Activated naive CD4-positive, alpha-beta T cell treated with anti-CD3 and anti-CD28 coated beads, Interleukin-2, amount 50 U/mL, for 16 hours (primary cell): ENCODE results near the gene CDH22.

Source experiments
- DNase-seq: peaks from one replicate; pipeline ENCODE4 v3.0.0-alpha.2; 2020

The CDH22 gene

DNA sequence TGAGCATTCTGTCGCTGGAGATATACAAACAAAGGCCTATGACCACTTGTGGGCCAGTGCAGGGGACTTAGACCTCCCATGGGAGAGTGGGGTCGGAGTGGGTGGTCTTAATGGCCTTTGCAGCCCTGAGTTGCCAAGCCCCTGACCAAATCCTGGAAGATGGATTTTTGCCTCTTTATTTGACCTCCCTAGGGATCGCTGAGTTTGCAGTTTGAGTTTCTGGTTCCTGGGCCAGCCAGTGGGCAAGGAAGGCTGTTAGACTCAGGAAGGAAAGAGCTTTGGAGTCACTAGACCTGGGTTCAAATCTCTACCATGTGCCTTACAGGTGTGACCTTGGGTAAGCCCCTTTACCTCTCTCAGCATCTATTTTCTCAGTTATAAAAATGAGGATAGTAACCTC is 96.0 kb downstream of the CDH22 start:
- no peak for DNase-seq

GRCh38 chr20:46211331-46211722 is 97.0 kb downstream of the CDH22 start:
- no peak for DNase-seq

- DNase-seq, result no peak
These were observed 97.5 kb downstream of the CDH22 start for GRCh38 chr20:46210672-46211330.

DNA sequence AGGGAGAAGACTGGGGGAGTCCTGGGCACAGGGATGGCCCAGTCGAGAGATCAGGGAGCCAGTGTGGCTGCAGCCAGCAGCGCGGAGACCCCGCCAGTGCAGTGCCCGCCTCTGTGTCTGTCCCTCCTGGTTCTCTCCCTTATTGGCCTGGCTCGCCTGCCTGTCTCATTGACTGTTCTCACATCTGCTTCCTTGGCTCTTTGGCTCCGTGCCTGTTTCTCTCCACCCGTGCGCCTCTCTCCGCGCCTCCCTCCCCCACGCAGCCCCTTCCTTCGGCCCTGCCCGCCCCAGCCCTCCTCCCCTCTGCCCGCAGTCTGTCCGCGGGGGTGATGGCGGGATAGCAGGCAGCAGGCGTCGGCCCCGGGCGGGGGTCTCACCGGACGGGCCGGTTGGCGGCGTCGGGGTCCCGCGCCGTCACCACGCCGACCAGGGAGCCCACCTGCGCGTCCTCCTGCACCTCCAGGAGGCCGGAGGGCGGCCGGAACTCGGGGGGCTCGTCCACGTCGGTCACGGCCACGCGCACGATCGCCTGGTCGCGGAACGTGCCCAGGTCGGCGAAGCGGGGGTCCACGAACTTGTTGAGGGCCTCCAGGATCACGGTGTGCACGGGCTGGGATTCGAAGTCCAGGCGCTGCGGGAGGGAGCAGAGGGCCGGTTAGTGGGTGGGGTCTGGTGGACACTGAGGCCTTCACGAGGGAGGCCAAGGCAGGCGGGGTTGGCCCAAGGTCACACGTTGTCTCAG is 98.2 kb downstream of the CDH22 start:
- no peak for DNase-seq

- no peak for DNase-seq
These were observed 100.5 kb downstream of the CDH22 start for GRCh38 chr20:46207793-46208192.

- no peak for DNase-seq
These were observed 101.2 kb downstream of the CDH22 start for GRCh38 chr20:46206992-46207549.

- no peak for DNase-seq
These were observed 102.3 kb downstream of the CDH22 start for GRCh38 chr20:46206025-46206424.

DNA sequence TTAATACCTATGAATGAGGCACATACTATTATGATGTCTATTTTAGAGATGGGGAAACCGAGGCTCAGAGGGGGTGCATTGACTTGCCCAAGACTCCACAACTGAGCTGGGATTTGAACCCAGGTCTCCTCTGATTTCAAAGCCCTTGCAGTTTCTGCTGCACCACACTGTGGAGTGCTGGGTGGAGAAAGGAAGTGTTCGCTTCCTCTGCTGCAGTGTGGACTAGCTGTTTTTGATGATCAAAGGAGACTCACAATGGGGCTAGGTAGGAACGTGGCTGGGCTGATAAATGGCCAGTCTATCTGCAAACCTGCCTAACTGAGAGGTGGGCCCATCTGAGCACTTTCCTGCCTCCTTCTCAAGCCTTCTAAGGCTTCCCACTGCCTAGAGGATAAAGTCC is 102.9 kb downstream of the CDH22 start:
- no peak for DNase-seq

- no peak for DNase-seq
These were observed 103.6 kb downstream of the CDH22 start for GRCh38 chr20:46204594-46205186.

GRCh38 chr20:46203510-46203837 is 104.8 kb downstream of the CDH22 start:
- DNase-seq, result no peak

GRCh38 chr20:46202766-46203509 is 105.4 kb downstream of the CDH22 start:
- no peak for DNase-seq

- no peak for DNase-seq
These were observed 107.4 kb downstream of the CDH22 start for GRCh38 chr20:46200582-46201570.

DNA sequence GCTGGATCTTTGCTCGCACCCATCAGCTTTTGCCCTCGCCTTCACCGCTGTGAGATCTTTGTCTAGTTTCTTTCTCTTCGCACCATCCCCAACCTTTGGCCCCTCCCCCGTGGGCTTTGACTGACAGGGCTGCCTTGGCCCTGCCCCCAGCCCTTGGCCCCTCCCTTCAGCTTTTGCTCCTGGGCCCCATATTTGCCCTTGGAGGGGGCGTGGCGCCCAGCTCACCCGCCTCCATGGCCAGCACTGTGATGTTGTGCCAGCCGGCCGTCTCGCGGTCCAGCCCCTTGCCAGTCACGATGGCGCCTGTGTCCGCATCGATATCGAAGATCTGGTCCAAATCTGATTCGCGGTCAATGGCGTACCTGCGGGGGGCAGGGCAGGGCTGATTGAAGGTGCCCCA is 109.1 kb downstream of the CDH22 start:
- DNase-seq, result no peak

GRCh38 chr20:46196990-46197389 is 111.3 kb downstream of the CDH22 start:
- no peak for DNase-seq

GRCh38 chr20:46195264-46196036 is 112.8 kb downstream of the CDH22 start:
- DNase-seq, result no peak

DNA sequence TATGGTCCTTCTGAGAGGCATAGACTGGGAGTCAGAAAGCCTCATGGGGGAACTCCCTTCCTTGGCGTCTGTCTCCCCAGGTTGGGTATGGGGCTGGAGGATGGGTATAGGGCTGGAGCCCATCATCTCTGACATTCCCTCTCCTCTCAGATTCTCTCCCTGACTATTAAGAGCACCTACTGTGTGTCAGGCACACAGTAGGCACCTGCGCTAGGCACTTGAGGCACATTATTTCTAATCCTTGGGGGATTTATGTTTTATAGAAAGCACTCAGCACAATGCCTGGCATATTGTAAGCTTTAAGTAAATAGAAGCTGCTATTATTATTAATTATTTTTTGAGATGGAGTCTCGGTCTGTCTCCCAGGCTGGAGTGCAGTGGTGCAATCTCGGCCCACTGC is 113.9 kb downstream of the CDH22 start:
- DNase-seq, result no peak

GRCh38 chr20:46192376-46192944 is 115.8 kb downstream of the CDH22 start:
- no peak for DNase-seq

GRCh38 chr20:46191611-46192010 is 116.7 kb downstream of the CDH22 start:
- no peak for DNase-seq

GRCh38 chr20:46191168-46191540 is 117.1 kb downstream of the CDH22 start:
- DNase-seq, result no peak

- DNase-seq, result no peak
These were observed 117.7 kb downstream of the CDH22 start for GRCh38 chr20:46190478-46191167.
